Urothelium cell line (cell line): ENCODE results near the gene MRPL4.

Source experiments
- DNase-seq: peaks from one replicate; pipeline ENCODE4 v3.0.0; 2011; ENCODE audit warnings: low spot score, mixed read lengths
- FAIRE-seq: peaks from 2 replicates; lab custom pipeline; 2011; peaks lifted over from hg19 to GRCh38; lab: Jason Lieb, UNC

The MRPL4 gene

DNA sequence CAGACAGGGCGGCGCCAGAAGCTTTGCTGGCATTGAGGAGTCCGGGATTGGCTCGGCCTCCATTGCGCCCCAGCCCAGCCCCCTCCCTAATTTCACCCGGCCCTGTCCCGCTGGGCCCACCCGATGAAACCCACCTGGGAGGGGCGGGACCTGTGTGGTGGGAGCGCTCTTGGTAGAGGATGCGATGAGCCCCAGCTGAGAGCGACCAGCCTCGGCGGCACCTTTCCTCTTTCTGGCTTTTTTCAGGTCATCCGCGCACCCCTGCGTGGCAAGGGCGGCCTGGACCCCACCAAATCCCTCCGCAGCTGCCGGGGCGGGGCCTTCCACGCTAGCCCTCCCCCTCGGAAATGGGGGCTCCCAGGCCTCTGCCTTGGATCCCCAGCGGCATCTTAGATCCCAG lies 57.4 kb downstream of the MRPL4 start, which contains the start of gene ZGLP1:
ZGLP1 (minus strand) TSS at position 393 of the 400 bp plus-strand sequence.
- DNase-seq (no peak), FAIRE-seq (no peak)
